HEK293 (cell line): ENCODE measurements around the gene RASD2.

Source experiments
- KLF10 ChIP-seq: fragments of 450-650 bp; IDR thresholded peaks from 2 replicates; pipeline ENCODE4 v1.5.1; 2018; ENCODE audit warnings: missing biosample characterization, mild to moderate bottlenecking, missing genetic modification characterization
- KLF16 ChIP-seq: fragments of 450-650 bp; formaldehyde crosslinking; IDR thresholded peaks from 2 replicates; pipeline ENCODE4 v1.5.1; 2017; ENCODE audit warnings: missing biosample characterization, missing genetic modification characterization
- MEIS1 ChIP-seq: sonication (generic); formaldehyde crosslinking; IDR thresholded peaks from 2 replicates; pipeline ENCODE4 v1.8.1; 2022; ENCODE audit warnings: missing genetic modification reagents, mild to moderate bottlenecking, borderline replicate concordance
- PRDM2 ChIP-seq: fragments of 450-650 bp; formaldehyde crosslinking; IDR thresholded peaks from 2 replicates; pipeline ENCODE4 v1.5.1; 2016; ENCODE audit warnings: missing biosample characterization, missing genetic modification characterization, borderline replicate concordance
- REST ChIP-seq: fragments of 450-650 bp; formaldehyde crosslinking; IDR thresholded peaks from 2 replicates; pipeline ENCODE4 v1.5.1; 2016; ENCODE audit warnings: missing biosample characterization, missing genetic modification characterization
- SETDB1 ChIP-seq: IDR thresholded peaks from one replicate; pipeline ENCODE4 v1.6.1; 2017; ENCODE audit warnings: mild to moderate bottlenecking, low read length, moderate library complexity, mixed read lengths; ENCODE audit not compliant: insufficient read length
- SP2 ChIP-seq: fragments of 450-650 bp; formaldehyde crosslinking; IDR thresholded peaks from 2 replicates; pipeline ENCODE4 v1.5.1; 2016; ENCODE audit warnings: missing biosample characterization, missing genetic modification characterization
- TSHZ1 ChIP-seq: fragments of 450-650 bp; formaldehyde crosslinking; IDR thresholded peaks from 2 replicates; pipeline ENCODE4 v1.5.1; 2016; ENCODE audit warnings: missing biosample characterization, missing genetic modification characterization, borderline replicate concordance
- ZBTB44 ChIP-seq: fragments of 450-650 bp; IDR thresholded peaks from 2 replicates; pipeline ENCODE4 v1.5.1; 2018; ENCODE audit warnings: missing biosample characterization, mild to moderate bottlenecking, missing genetic modification characterization
- ZFP37 ChIP-seq: fragments of 450-650 bp; formaldehyde crosslinking; IDR thresholded peaks from 2 replicates; pipeline ENCODE4 v1.5.1; 2016; ENCODE audit warnings: missing biosample characterization, missing genetic modification characterization
- ZNF121 ChIP-seq: fragments of 450-650 bp; formaldehyde crosslinking; IDR thresholded peaks from 2 replicates; pipeline ENCODE4 v1.5.1; 2016; ENCODE audit warnings: missing biosample characterization, missing genetic modification characterization
- ZNF561 ChIP-seq: fragments of 450-650 bp; IDR thresholded peaks from 2 replicates; pipeline ENCODE4 v1.5.1; 2018; ENCODE audit warnings: missing biosample characterization, missing genetic modification characterization, borderline replicate concordance
- ZNF792 ChIP-seq: fragments of 450-650 bp; formaldehyde crosslinking; IDR thresholded peaks from 2 replicates; pipeline ENCODE4 v1.5.1; 2016; ENCODE audit warnings: missing biosample characterization, missing genetic modification characterization

- TF ChIP-seq ZBTB44 (no peak), KLF16 (tag by site-specific recombination) (no peak), ZNF792 (tag by site-specific recombination) (no peak), ZNF121 (tag by site-specific recombination) (no peak), KLF10 (tag by site-specific recombination) (no peak), REST (tag by site-specific recombination) (no peak), TSHZ1 (tag by site-specific recombination) (no peak), SP2 (tag by site-specific recombination) (no peak), ZFP37 (tag by site-specific recombination) (no peak), ZNF561 (tag by site-specific recombination) (no peak), SETDB1 (no peak), MEIS1 (CRISPR knock-in tag) (no peak), PRDM2 (tag by site-specific recombination) (no peak)
These were observed 47.3 kb downstream of the RASD2 start for GRCh38 chr22:35587896-35588295.
